Measurements from ENCODE around the gene PROZ.

DNA sequence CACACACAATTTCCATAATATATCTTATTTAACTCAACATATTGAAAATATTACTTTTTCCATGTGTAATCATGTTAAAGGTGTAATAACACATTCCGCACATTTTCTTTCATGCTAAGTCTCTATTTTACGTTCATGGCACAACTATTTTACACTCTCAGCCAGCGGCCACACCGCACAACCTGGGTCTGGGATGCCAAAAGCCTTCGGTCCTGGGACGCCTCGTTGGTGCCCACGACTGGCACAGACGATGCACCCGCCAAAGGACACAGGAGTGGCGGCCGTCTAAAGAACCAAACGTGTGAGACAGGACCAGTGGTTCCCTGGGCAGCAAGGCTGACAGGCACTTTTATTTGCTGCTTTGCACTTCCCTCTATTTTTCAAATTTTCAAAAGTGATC lies 10.0 kb upstream of the PROZ start:
- TF ChIP-seq, protein P1, sequence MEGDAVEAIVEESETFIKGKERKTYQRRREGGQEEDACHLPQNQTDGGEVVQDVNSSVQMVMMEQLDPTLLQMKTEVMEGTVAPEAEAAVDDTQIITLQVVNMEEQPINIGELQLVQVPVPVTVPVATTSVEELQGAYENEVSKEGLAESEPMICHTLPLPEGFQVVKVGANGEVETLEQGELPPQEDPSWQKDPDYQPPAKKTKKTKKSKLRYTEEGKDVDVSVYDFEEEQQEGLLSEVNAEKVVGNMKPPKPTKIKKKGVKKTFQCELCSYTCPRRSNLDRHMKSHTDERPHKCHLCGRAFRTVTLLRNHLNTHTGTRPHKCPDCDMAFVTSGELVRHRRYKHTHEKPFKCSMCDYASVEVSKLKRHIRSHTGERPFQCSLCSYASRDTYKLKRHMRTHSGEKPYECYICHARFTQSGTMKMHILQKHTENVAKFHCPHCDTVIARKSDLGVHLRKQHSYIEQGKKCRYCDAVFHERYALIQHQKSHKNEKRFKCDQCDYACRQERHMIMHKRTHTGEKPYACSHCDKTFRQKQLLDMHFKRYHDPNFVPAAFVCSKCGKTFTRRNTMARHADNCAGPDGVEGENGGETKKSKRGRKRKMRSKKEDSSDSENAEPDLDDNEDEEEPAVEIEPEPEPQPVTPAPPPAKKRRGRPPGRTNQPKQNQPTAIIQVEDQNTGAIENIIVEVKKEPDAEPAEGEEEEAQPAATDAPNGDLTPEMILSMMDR (IDR thresholded peaks at IDR 0.05; ENCODE audit: insufficient read depth, low read length, poor library complexity, severe bottlenecking) = no peak
- TF ChIP-seq EZH2phosphoT487 (conservative IDR thresholded peaks at IDR 0.05; ENCODE audit: low read length) = no peak
